Thyroid gland (tissue), 4 donors: ENCODE results near the gene TNS3.

Experiments used
- CTCF ChIP-seq, 6 experiments: fragments of 200-600 bp in 3 of 6; fragments of 450-650 bp in 3 of 6; sonication (generic) in 3 of 6; IDR thresholded peaks; one replicate each; pipeline ENCODE4 v1.5.1; 2016 to 2019; ENCODE audit warnings: antibody characterized with exemption in 6 of 6, mild to moderate bottlenecking in 2 of 6, inconsistent platforms in 1 of 6, moderate library complexity in 1 of 6
- POLR2A ChIP-seq, 2 donors: fragments of 450-650 bp; IDR thresholded peaks; one replicate each; pipeline ENCODE4 v1.6.1; 2017; ENCODE audit warnings: antibody characterized with exemption in 2 of 2, mild to moderate bottlenecking in 2 of 2, moderate library complexity in 1 of 2

- TF ChIP-seq CTCF (IDR thresholded peaks at IDR 0.05) (no peak), POLR2A (IDR thresholded peaks at IDR 0.05) (no peak)
Observed at GRCh38 chr7:47361236-47361635, 220.7 kb downstream of the TNS3 start.
